Calu3 (cell line): ENCODE results near the gene LAG3. TPM values are rescaled to one million over a fixed set of nuclear protein-coding genes. Genes with fewer than 3 reads are reported as not detected.

Experiments used
- BruUV-seq: library from RNA; stranded (reverse); fragments of 400-500 nt; replicated peaks from 2 replicates; lab custom pipeline; 2021; lab: Mats Ljungman, UMichigan
- CTCF ChIA-PET: fragments of 300-600 bp; sonication (Branson Sonifier 250); formaldehyde crosslinking; loops from one replicate; lab custom pipeline; 2022; ENCODE audit warnings: antibody characterized with exemption; lab: Charles Lee
- DNase-seq: peaks from one replicate; pipeline ENCODE4 v3.0.0; 2022
- H3K27ac Mint-ChIP-seq: one replicate; pipeline ENCODE4 v1.8.0; 2022; ENCODE audit warnings: mixed read lengths; ENCODE audit not compliant: unreplicated experiment
- H3K27me3 Mint-ChIP-seq: one replicate; pipeline ENCODE4 v1.8.0; 2022; ENCODE audit warnings: mixed read lengths; ENCODE audit not compliant: unreplicated experiment
- H3K36me3 Mint-ChIP-seq: one replicate; pipeline ENCODE4 v1.8.0; 2022; ENCODE audit warnings: mild to moderate bottlenecking, moderate library complexity, mixed read lengths; ENCODE audit not compliant: insufficient read depth, unreplicated experiment
- H3K4me1 Mint-ChIP-seq: one replicate; pipeline ENCODE4 v1.8.0; 2022; ENCODE audit warnings: mild to moderate bottlenecking, low read depth, mixed read lengths; ENCODE audit not compliant: unreplicated experiment
- H3K4me3 Mint-ChIP-seq: one replicate; pipeline ENCODE4 v1.8.0; 2022; ENCODE audit warnings: mild to moderate bottlenecking, low read depth, moderate library complexity, mixed read lengths; ENCODE audit not compliant: unreplicated experiment
- H3K9me3 Mint-ChIP-seq: one replicate; pipeline ENCODE4 v1.8.0; 2022; ENCODE audit warnings: low read depth, mixed read lengths; ENCODE audit not compliant: unreplicated experiment
- intact Hi-C: fragments of 100-400 bp; cut with micrococcal nuclease; formaldehyde crosslinking; loops from one replicate; pipeline ENCODE4 v1.10.0; 2022; ENCODE audit not compliant: unreplicated experiment
- total RNA-seq: library from RNA; stranded (reverse); gene quantifications from 2 replicates; pipeline ENCODE4 v1.2.3, GENCODE V29; 2022
- TF ChIP-seq, protein P1 (sequence below): fragments of 200-600 bp; IDR thresholded peaks from one replicate; pipeline ENCODE4 v1.8.0; 2022; ENCODE audit warnings: antibody characterized with exemption; ENCODE audit not compliant: unreplicated experiment

LAG3 gene
- total RNA-seq, 1 experiment from 2014 or later = not detected

DNA sequence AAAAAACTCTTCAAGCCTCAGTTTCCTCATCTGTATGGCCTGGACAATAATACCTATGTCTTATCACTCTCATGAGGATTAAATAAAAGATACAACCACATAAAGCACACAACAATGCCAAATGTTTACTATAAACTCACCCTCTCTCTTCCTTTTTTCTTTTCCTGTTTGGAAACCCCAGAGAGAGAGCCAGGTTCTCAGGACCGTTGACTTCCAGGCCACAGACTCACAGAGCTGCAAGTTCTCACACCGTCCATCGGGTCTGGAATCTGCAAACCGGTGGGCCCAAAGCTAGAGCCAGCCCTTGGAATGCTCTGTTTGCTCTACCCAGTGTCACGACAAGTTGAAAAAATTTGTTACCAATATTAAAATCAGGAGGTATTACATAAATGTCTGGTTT lies 12.4 kb downstream of the LAG3 start:
- Mint-ChIP-seq H3K4me3 (no peak overlapping the region), H3K36me3 (no peaks in the 10 kb centered on the region), H3K4me1 (no peaks in the 10 kb centered on the region), H3K27me3 (peaks cover 32% of the 10 kb centered on the region), H3K9me3 (no peaks in the 10 kb centered on the region), H3K27ac (no peak overlapping the region)
- CTCF ChIA-PET = no interaction called here
- intact Hi-C loops = no loop called here
- DNase-seq = no peak
- TF ChIP-seq, protein P1, sequence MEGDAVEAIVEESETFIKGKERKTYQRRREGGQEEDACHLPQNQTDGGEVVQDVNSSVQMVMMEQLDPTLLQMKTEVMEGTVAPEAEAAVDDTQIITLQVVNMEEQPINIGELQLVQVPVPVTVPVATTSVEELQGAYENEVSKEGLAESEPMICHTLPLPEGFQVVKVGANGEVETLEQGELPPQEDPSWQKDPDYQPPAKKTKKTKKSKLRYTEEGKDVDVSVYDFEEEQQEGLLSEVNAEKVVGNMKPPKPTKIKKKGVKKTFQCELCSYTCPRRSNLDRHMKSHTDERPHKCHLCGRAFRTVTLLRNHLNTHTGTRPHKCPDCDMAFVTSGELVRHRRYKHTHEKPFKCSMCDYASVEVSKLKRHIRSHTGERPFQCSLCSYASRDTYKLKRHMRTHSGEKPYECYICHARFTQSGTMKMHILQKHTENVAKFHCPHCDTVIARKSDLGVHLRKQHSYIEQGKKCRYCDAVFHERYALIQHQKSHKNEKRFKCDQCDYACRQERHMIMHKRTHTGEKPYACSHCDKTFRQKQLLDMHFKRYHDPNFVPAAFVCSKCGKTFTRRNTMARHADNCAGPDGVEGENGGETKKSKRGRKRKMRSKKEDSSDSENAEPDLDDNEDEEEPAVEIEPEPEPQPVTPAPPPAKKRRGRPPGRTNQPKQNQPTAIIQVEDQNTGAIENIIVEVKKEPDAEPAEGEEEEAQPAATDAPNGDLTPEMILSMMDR = no peak
- BruUV-seq = no TSS peak

- TF ChIP-seq, protein P1 = no peak
- no peak for DNase-seq
- H3K27ac Mint-ChIP-seq = no peak overlapping the region
- no TSS peak for BruUV-seq
- no peaks in the 10 kb centered on the region for H3K4me1 Mint-ChIP-seq
- CTCF ChIA-PET = no interaction called here
- no peak overlapping the region for H3K4me3 Mint-ChIP-seq
- peaks cover 42% of the 10 kb centered on the region for H3K27me3 Mint-ChIP-seq
- H3K36me3 Mint-ChIP-seq = no peaks in the 10 kb centered on the region
- intact Hi-C loops = no loop called here
- H3K9me3 Mint-ChIP-seq = no peaks in the 10 kb centered on the region
These were observed 14.2 kb downstream of the LAG3 start for GRCh38 chr12:6786416-6787094.

- Mint-ChIP-seq H3K9me3 (no peaks in the 10 kb centered on the region), H3K36me3 (no peaks in the 10 kb centered on the region), H3K4me3 (no peak overlapping the region), H3K4me1 (no peaks in the 10 kb centered on the region), H3K27ac (no peak overlapping the region), H3K27me3 (peaks cover 50% of the 10 kb centered on the region)
- TF ChIP-seq, protein P1 = no peak
- intact Hi-C loops = no loop called here
- BruUV-seq = no TSS peak
- CTCF ChIA-PET = interaction anchor here (0.7 kb wide), 2 partner anchors 57 to 130 kb away, joined by 3 to 6 read pairs; no protein-coding TSS in a partner anchor
- no peak for DNase-seq
These were observed 15.0 kb downstream of the LAG3 start for GRCh38 chr12:6787309-6787708.

GRCh38 chr12:6788972-6789924 lies 16.9 kb downstream of the LAG3 start, which contains the start of gene CD4:
Gene CD4, plus strand, starts transcription at chr12:6789528. Its CDS starts 10,611 bp downstream, at chr12:6800139.
- CTCF ChIA-PET = no interaction called here
- Mint-ChIP-seq H3K9me3 (no peaks in the 10 kb centered on the region), H3K27me3 (peaks cover 57% of the 10 kb centered on the region), H3K4me3 (no peak within 1 kb of the TSS), H3K27ac (no peak within 1 kb of the TSS), H3K4me1 (no peaks in the 10 kb centered on the region), H3K36me3 (no peaks in the 10 kb centered on the region)
- TF ChIP-seq, protein P1 = no peak
- BruUV-seq = no TSS peak
- intact Hi-C loops = no loop called here
- DNase-seq = no peak
